HFFc6 (cell line): Measurements from ENCODE around the gene LRRTM2. TPM values are rescaled to one million over a fixed set of nuclear protein-coding genes. Genes with fewer than 3 reads are reported as not detected.
A peak's percentile ranks its signal among the peaks of the same experiment; 100 is the strongest.

Experiments used
- DNase-seq: peaks from one replicate; pipeline ENCODE4 v3.0.0-alpha.2; 2018
- H3K27ac Mint-ChIP-seq: 2 replicates; pipeline ENCODE4 v1.8.0; 2020; ENCODE audit warnings: mild to moderate bottlenecking, mixed read lengths
- H3K27me3 Mint-ChIP-seq: 2 replicates; pipeline ENCODE4 v1.8.0; 2021; ENCODE audit warnings: mild to moderate bottlenecking, moderate library complexity, mixed read lengths; ENCODE audit not compliant: insufficient read depth
- H3K36me3 Mint-ChIP-seq: 2 replicates; pipeline ENCODE4 v1.8.0; 2021; ENCODE audit warnings: low read depth, mixed read lengths
- H3K4me1 Mint-ChIP-seq: 2 replicates; pipeline ENCODE4 v1.8.0; 2020; ENCODE audit warnings: low read depth, mixed read lengths
- H3K4me3 Mint-ChIP-seq: 2 replicates; pipeline ENCODE4 v1.8.0; 2020; ENCODE audit warnings: mild to moderate bottlenecking, moderate library complexity, mixed read lengths
- H3K9me3 Mint-ChIP-seq: 2 replicates; pipeline ENCODE4 v1.8.0; 2020; ENCODE audit warnings: mild to moderate bottlenecking, mixed read lengths
- CTCF ChIP-seq: fragments of 200-600 bp; sonication (generic); IDR thresholded peaks from 2 replicates; pipeline ENCODE4 v1.5.0; 2021; ENCODE audit warnings: antibody characterized with exemption, mild to moderate bottlenecking
- total RNA-seq, 6 experiments: library from RNA; stranded (reverse); fragmentation: NEBNext Ultra II Directional; extraction: Animal tissue kit (Norgen Biotek cat#: 25700); gene quantifications; 2 replicates in 1 of 6; 3 replicates in 5 of 6; pipeline ENCODE4 v1.2.3, GENCODE V29; 2021

The LRRTM2 gene
- total RNA-seq, 6 experiments from 2014 or later: 0.20 to 1.0 (median 0.25) TPM

DNA sequence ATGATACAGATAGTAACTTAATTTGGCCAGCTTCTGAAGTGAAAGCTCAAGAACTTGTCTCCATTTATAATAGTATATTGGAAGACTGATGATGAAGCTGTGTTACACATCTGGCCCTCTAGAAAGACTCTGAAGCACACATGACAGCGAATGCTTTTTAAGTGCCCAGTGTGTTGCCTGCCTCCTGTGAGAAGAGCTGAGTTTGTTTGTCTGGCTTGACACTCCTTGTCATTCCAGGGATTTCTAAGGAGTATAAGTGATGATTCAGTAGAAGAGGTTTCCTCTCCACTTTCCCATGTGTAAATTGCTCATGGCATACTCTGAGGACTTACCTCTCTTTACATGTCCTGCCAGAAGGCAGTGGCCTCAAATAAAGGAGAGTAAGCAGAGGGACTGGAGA, 30.4 kb upstream of the LRRTM2 start:
- Mint-ChIP-seq H3K4me1 (peaks cover 69% of the 10 kb centered on the region), H3K27ac (peak overlapping the region; percentile 71), H3K36me3 (peaks cover 73% of the 10 kb centered on the region), H3K4me3 (peak overlapping the region; percentile 4; the same call in 1 of the 2 replicates), H3K9me3 (no peaks in the 10 kb centered on the region), H3K27me3 (0 out of 2 replicates have a peak, but pooled peaks cover 2% of the 10 kb centered on the region)
- DNase-seq: peak; percentile 78
- TF ChIP-seq CTCF: no peak

- H3K4me3 Mint-ChIP-seq: peak overlapping the region; percentile 22
These were observed 28.1 kb upstream of the LRRTM2 start for GRCh38 chr5:138903130-138903775.

GRCh38 chr5:138901716-138902115, 26.6 kb upstream of the LRRTM2 start:
- DNase-seq: no peak
- Mint-ChIP-seq H3K4me3 (peak overlapping the region; percentile 12; the same call in 1 of the 2 replicates), H3K27me3 (peaks cover 2% of the 10 kb centered on the region; the same call in 1 of the 2 replicates), H3K4me1 (peaks cover 77% of the 10 kb centered on the region), H3K9me3 (peaks cover 4% of the 10 kb centered on the region; the same call in 1 of the 2 replicates), H3K27ac (peak overlapping the region; percentile 34), H3K36me3 (peaks cover 58% of the 10 kb centered on the region)
- TF ChIP-seq CTCF: no peak

More at GRCh38 chr5:138903130-138903775, 28.1 kb upstream of the LRRTM2 start:
- peaks cover 4% of the 10 kb centered on the region; the same call in 1 of the 2 replicates for H3K9me3 Mint-ChIP-seq
- H3K4me1 Mint-ChIP-seq: peaks cover 80% of the 10 kb centered on the region
- no peak for TF ChIP-seq CTCF
- peak; percentile 43 for DNase-seq
- peaks cover 2% of the 10 kb centered on the region; the same call in 1 of the 2 replicates for H3K27me3 Mint-ChIP-seq
- peaks cover 68% of the 10 kb centered on the region for H3K36me3 Mint-ChIP-seq
- H3K27ac Mint-ChIP-seq: peak overlapping the region; percentile 77

DNA sequence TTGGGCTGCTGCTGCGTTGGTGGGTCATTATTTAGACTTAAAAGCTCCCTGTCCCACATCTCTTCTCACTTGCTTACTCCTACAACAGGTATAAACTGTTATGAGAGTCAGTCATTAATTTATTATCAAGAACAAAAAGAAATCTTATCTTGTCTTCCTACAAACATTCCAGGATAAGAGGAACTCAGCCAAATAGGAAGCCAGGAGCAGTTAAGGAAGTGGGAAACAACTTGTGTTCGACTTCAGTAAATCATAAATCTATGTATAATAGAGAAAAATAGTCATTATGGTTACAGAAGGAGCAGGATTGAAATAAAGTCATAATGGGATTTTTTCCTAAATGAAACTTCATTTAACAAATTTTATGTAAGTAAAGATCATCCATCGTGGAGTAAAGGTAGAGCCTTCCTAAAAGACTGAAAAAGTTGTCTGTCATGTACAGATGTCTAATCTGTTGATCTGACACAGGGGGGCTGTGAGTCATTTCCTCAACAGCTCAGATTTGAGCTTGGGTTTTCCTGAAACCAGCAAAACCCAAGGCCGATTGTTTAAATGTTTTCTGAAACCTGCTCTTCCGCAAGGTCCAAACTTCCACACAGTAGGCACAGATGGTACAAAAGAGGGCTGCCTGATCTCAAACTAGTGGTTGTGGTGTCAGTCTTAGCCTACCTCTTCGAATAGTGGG, 25.3 kb upstream of the LRRTM2 start:
- Mint-ChIP-seq H3K27ac (peak overlapping the region; percentile 79), H3K36me3 (peaks cover 57% of the 10 kb centered on the region)

DNA sequence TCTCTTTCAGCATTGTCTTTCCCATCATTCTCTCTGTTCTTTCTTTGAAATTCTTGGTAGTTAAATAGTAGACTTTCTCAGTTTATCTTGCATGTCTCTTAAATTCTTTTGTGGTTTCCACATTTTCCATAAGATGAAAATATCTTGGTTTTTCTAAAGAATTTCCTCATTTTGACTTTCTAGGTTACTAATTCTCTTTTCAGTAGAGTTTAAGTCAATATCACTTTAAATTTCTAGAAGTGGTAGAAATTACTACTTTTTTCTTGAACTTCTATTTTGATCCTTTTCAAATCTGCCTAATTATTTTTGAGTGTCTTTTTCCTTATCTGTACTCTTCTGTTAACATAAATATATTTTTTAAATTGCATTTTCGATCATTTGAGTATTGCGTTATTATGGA, 23.6 kb upstream of the LRRTM2 start:
- Mint-ChIP-seq H3K4me1 (peaks cover 51% of the 10 kb centered on the region), H3K4me3 (no peak overlapping the region; the same call in 1 of the 2 replicates), H3K36me3 (peaks cover 57% of the 10 kb centered on the region), H3K27me3 (peaks cover 5% of the 10 kb centered on the region), H3K27ac (no peak overlapping the region), H3K9me3 (peaks cover 4% of the 10 kb centered on the region; the same call in 1 of the 2 replicates)
- no peak for DNase-seq
- no peak for TF ChIP-seq CTCF

More for the DNA sequence above, 25.3 kb upstream of the LRRTM2 start:
- DNase-seq: peak; percentile 12
- Mint-ChIP-seq H3K27me3 (peaks cover 5% of the 10 kb centered on the region), H3K4me1 (peaks cover 64% of the 10 kb centered on the region), H3K9me3 (peaks cover 4% of the 10 kb centered on the region; the same call in 1 of the 2 replicates), H3K4me3 (peak overlapping the region; percentile 17; the same call in 1 of the 2 replicates)
- TF ChIP-seq CTCF: no peak
